ENCODE measurements around the gene RNF123.

RNF123 gene

DNA sequence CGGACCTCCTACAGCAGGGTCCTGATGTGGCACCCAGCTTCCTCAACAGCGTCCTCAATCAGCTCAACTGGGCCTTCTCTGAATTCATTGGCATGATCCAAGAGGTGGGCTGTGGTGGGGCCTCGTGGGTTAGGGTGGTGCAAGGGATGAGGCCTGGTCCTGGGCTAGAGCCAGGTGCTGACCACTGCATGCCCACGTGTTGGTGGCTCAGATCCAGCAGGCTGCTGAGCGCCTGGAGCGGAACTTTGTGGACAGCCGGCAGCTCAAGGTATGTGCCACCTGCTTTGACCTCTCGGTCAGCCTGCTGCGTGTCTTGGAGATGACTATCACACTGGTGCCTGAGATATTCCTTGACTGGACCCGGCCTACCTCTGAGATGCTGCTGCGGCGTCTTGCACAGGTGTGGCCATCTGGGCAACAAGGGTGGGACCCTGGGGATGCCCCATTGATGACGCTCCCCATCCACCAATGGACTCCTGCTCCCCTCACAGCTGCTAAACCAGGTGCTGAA is 26.3 kb downstream of the RNF123 start:
- no peak overlapping the region for H3K4me2 ChIP-seq
- no peak overlapping the region for H2AFZ ChIP-seq (ENCODE audit: low read depth)

DNA sequence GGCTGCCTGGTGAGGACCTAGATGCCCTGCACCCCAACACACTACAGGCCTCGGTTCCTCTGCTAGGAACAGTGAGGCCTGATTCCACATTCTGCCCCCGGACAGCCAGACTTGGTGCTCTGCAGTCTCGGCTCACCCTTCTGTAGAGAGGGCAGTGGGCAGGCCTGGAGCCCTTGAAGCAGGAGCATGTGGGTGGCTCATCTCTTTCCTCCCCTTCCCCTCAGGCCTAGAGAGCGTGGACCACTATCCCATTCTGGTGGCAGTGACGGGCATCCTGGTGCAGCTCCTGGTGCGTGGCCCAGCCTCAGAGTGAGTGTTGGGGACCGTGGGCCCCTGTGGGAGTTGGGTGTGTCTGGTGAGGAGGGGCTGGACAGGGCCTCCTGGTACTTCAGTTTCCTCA is 26.8 kb downstream of the RNF123 start:
- Histone ChIP-seq H3K4me3 (IDR thresholded peaks at IDR 0.05; ENCODE audit: insufficient read depth, low read depth, low read length) (no peak overlapping the region), H3K27ac (no peak overlapping the region), H3K4me1 (ENCODE audit: low read depth, poor library complexity, severe bottlenecking) (no peaks in the 10 kb centered on the region), H3K9ac (no peak overlapping the region), H3K4me2 (no peak overlapping the region), H2AFZ (ENCODE audit: low read depth) (no peak overlapping the region), H4K20me1 (ENCODE audit: insufficient read depth) (no peaks in the 10 kb centered on the region), H3K27me3 (ENCODE audit: insufficient read depth, low read depth) (no peaks in the 10 kb centered on the region), H3K36me3 (ENCODE audit: insufficient read depth) (no peaks in the 10 kb centered on the region), H3K79me2 (ENCODE audit: insufficient read depth, low read depth) (no peaks in the 10 kb centered on the region)
- TF ChIP-seq, protein P1, sequence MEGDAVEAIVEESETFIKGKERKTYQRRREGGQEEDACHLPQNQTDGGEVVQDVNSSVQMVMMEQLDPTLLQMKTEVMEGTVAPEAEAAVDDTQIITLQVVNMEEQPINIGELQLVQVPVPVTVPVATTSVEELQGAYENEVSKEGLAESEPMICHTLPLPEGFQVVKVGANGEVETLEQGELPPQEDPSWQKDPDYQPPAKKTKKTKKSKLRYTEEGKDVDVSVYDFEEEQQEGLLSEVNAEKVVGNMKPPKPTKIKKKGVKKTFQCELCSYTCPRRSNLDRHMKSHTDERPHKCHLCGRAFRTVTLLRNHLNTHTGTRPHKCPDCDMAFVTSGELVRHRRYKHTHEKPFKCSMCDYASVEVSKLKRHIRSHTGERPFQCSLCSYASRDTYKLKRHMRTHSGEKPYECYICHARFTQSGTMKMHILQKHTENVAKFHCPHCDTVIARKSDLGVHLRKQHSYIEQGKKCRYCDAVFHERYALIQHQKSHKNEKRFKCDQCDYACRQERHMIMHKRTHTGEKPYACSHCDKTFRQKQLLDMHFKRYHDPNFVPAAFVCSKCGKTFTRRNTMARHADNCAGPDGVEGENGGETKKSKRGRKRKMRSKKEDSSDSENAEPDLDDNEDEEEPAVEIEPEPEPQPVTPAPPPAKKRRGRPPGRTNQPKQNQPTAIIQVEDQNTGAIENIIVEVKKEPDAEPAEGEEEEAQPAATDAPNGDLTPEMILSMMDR (conservative IDR thresholded peaks at IDR 0.05; ENCODE audit: low read depth, low read length), result no peak

More for the DNA sequence above, 26.3 kb downstream of the RNF123 start:
- Histone ChIP-seq H3K27me3 (ENCODE audit: insufficient read depth, low read depth) (no peaks in the 10 kb centered on the region), H3K4me1 (ENCODE audit: low read depth, poor library complexity, severe bottlenecking) (no peaks in the 10 kb centered on the region), H3K9ac (no peak overlapping the region), H4K20me1 (ENCODE audit: insufficient read depth) (no peaks in the 10 kb centered on the region), H3K36me3 (ENCODE audit: insufficient read depth) (no peaks in the 10 kb centered on the region), H3K79me2 (ENCODE audit: insufficient read depth, low read depth) (no peaks in the 10 kb centered on the region), H3K4me3 (IDR thresholded peaks at IDR 0.05; ENCODE audit: insufficient read depth, low read depth, low read length) (no peak overlapping the region), H3K27ac (no peak overlapping the region)
- TF ChIP-seq, protein P1 (conservative IDR thresholded peaks at IDR 0.05; ENCODE audit: low read depth, low read length), result no peak

DNA sequence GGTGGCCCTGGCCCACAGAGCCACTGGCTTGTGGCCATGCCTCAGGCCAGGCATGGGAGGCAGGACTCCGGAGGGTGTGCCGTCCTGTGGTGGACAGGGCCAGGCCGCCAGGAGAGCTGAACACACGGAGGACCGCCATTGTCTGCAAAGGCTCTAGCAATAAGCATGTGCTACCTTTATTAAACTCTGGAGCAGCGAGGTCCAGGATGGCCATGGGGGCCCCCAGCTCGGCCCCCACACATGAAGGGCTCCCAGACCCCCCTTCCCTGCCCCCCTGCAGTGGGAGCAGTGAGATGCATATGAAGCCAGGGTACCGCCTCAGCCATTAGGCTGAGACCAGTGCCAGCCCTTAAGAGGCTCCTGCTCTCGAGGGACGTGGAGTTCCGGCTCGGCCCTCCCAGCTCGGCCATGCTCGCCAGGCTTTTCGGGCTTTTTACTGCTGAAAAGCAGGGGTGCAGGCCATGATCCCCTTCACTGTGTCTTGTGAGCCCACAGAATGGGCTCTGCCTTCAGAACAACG is 27.4 kb downstream of the RNF123 start:
- Histone ChIP-seq H3K4me2 (no peak overlapping the region), H4K20me1 (ENCODE audit: insufficient read depth) (no peaks in the 10 kb centered on the region), H3K4me3 (IDR thresholded peaks at IDR 0.05; ENCODE audit: insufficient read depth, low read depth, low read length) (no peak overlapping the region), H3K36me3 (ENCODE audit: insufficient read depth) (no peaks in the 10 kb centered on the region), H2AFZ (ENCODE audit: low read depth) (no peak overlapping the region), H3K79me2 (ENCODE audit: insufficient read depth, low read depth) (no peaks in the 10 kb centered on the region), H3K27ac (no peak overlapping the region), H3K9ac (no peak overlapping the region), H3K27me3 (ENCODE audit: insufficient read depth, low read depth) (no peaks in the 10 kb centered on the region), H3K4me1 (ENCODE audit: low read depth, poor library complexity, severe bottlenecking) (no peaks in the 10 kb centered on the region)
- TF ChIP-seq, protein P1 (conservative IDR thresholded peaks at IDR 0.05; ENCODE audit: low read depth, low read length), result no peak

DNA sequence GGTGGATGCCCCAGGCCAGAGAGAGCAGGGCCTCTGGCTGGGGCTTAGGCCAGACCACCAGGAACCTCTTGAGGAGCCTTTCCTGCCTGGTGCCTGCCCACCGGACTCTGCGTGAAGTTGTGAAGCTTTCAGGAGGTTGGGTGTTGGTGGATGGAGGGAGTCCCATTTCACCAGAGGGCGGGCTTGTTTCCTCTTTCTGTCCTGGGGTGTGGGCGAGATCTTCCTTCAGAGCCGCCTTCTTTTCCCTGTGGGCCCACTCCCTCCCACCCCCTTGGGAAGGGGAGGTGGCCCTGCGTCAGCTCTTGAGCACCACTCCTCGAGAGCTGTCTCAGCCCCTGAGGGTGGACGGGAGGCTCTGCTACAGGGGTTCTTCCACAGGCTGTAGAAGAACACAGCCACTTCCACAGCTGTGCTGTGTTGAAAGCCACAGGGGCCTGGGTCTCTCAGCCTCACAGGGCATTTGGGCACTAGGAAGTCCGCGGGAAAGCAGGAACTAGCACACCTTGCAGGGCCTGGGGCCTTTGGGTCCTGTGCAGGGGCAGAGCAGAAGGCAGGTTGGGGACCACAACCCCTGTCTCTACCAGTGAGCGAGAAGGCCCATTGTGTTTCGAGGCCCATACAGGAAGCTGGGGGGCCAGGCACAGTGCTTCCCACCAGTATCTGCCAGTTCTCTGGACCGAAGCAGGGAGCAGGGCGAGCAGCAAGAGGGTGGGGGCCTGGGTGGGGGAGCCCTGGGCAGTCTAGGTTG is 28.0 kb downstream of the RNF123 start:
- Histone ChIP-seq H3K27ac (no peak overlapping the region), H3K4me3 (IDR thresholded peaks at IDR 0.05; ENCODE audit: insufficient read depth, low read depth, low read length) (no peak overlapping the region), H2AFZ (ENCODE audit: low read depth) (no peak overlapping the region), H4K20me1 (ENCODE audit: insufficient read depth) (no peaks in the 10 kb centered on the region), H3K4me2 (no peak overlapping the region), H3K79me2 (ENCODE audit: insufficient read depth, low read depth) (no peaks in the 10 kb centered on the region), H3K27me3 (ENCODE audit: insufficient read depth, low read depth) (no peaks in the 10 kb centered on the region), H3K4me1 (ENCODE audit: low read depth, poor library complexity, severe bottlenecking) (no peaks in the 10 kb centered on the region), H3K36me3 (ENCODE audit: insufficient read depth) (no peaks in the 10 kb centered on the region), H3K9ac (no peak overlapping the region)
- TF ChIP-seq, protein P1 (conservative IDR thresholded peaks at IDR 0.05; ENCODE audit: low read depth, low read length), result no peak

Data from KMS-11 (cell line).